HG02588 (cell line): ENCODE data around the gene GNB1L.

Source experiments
- ATAC-seq: cut with Tn5 transposase; IDR thresholded peaks from one replicate; pipeline ENCODE4 v1.9.1; 2021; ENCODE audit warnings: mild to moderate bottlenecking, moderate library complexity; ENCODE audit not compliant: unreplicated experiment

Gene GNB1L

GRCh38 chr22:19854778-19855503, at the start of gene GNB1L, which contains the start of gene RTL10:
TSS of gene GNB1L (minus strand) at chr22:19854874. CDS start at chr22:19821355, 33,519 bp downstream.
TSS of gene RTL10 (minus strand) at chr22:19854874. CDS start at chr22:19852261, 2,613 bp downstream.
- peak; percentile 86 for ATAC-seq

DNA sequence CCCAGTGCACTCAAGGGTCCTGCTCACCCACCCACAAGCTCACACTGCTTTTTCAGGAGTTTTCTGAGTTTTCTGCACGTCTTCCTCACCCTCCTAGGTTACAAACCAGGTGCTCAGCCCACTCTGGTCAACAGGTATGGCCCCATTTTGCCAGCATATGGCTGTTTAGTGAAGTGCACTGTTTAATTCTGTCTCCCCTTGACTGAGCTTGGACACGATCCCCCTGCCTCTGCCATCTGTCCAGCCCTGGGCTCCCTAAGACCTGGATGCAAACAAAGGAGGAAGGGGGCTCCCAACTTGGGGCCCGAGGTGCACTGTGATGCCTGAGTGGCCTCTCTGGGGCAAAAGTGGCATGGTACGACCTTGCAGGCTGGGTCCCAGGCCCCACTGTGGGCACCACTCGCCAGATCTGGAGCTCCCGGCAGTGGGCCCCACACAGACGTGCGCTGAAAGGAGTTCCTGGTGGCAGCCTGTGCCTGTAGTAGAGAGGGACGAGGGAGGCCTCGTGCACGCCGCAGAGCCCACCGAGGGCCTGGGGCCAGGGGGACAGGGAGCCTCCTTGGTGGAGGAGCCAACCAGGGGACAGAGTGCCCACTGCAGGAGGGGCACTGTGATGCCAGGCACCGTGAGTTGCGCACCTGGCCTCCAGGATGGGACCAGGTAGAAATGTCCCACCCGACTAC, 49.6 kb upstream of the GNB1L start:
- no peak for ATAC-seq

GRCh38 chr22:19903513-19903912, 48.8 kb upstream of the GNB1L start:
- ATAC-seq: no peak

DNA sequence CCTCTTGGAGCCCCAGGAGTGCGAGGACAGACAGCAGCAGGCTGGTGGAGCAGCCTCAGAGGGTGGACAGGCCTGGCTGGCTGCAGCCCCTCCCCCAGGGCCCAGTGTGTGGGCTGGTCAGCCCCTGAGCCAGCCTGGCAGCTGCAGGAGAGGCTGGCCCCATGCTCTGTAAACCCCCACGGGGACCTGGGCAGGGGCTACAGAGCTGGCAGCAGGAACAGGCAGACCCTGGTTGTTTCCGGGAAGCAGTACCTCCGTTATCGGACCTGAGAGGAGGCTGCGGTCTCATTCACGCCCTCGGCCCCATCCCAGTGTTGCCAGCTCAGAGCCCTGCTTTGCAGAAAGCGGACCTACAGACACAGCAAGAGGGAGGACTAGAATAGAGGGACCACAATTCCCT, 48.4 kb upstream of the GNB1L start:
- ATAC-seq: no peak

DNA sequence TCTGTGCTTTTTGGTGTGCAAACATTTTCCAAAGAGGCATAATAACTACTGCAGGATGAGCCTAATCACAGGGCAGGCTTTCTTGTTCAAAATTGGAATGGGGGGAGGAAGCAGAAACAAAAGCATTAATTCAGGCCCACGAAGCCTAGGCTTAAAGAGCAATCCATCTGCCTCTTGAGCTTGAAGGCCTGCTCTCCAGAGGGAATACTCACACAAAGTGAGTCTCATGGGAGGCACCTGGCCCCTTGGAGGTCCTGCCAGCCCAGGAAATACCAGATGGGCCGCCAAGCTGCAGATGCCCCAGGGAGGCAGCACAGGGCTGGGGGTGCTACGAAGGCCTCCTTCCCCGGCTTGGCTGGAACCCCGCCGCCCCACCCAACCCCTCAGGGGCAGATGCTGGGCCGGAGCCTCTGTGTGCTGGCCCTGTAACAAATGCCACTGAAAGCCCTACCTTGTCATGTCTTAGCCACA, 47.6 kb upstream of the GNB1L start:
- ATAC-seq: no peak

- no peak for ATAC-seq
Measured at GRCh38 chr22:19901577-19902244, 47.0 kb upstream of the GNB1L start.

DNA sequence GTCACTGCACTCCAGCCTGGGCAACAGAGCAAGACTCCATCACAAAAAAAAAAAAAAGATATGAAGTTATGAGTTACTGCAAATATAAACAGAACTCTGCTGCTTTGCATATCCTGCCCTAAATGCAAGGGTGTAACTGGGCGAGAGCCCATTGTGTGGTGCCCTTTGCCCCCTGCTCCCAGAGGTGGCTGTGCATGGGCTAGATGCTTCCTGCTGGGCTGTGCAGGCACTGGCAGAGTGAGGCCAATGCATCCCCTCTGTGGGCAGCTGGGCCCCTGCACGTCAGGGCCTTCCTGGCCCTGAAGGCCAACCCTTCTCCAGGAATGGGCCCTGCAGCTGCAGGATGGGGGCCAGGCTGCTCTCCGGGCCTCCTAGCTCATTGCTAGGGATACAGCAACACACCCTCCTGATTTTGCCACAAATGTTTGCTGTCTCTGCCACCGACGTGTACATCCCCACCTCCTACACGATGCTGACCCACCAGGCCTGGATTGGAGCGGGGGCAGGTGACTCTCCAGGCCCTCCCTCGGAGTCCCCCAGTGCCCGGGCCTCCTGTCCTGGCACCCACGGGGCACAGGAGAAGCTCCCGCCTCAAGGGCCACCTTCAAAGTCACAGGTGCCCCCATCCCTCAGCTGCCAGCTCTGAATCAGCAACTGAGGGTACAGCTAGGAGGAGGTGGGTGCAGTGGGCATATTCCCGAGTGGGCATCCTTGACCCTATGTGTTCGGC, 46.2 kb upstream of the GNB1L start:
- no peak for ATAC-seq

DNA sequence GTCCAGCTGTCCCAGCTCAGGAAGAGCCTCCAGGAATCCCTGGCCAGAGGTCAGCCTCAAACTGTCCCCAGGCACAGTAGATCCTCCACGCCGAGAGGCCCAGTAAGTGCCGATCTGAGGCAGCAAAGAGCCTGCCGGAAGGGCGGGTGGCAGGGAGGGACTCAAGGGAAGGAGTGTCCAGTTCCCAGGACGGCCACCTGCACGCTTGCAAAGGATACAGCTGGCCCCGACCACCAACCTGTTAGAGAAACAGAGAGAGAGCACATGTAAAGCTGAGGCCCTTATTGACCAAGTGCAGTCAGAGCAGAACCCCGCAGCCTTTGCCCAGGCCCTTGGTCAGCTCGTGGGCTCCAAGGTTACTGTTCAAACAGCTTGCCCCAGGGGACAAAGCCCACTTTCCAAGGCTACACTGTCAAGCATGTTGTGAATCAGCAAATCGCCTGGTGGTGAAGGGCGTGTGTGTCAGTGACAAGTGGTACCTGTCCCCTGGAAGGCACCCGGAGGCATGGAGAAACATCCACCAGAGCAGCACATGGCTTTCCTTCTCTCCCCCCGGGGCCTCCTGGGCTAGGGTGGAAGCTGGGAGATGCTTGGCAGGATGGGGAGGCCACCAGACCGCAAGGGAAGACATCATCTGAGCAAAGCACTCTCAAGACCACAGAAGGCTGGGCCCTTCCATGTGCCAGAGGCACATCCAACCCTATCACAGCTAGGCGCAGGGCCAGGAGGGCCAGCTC, 44.3 kb upstream of the GNB1L start:
- ATAC-seq: no peak

- no peak for ATAC-seq
Measured at GRCh38 chr22:19898145-19898544, 43.5 kb upstream of the GNB1L start.

- ATAC-seq: no peak
Measured at GRCh38 chr22:19897726-19898125, 43.1 kb upstream of the GNB1L start.

DNA sequence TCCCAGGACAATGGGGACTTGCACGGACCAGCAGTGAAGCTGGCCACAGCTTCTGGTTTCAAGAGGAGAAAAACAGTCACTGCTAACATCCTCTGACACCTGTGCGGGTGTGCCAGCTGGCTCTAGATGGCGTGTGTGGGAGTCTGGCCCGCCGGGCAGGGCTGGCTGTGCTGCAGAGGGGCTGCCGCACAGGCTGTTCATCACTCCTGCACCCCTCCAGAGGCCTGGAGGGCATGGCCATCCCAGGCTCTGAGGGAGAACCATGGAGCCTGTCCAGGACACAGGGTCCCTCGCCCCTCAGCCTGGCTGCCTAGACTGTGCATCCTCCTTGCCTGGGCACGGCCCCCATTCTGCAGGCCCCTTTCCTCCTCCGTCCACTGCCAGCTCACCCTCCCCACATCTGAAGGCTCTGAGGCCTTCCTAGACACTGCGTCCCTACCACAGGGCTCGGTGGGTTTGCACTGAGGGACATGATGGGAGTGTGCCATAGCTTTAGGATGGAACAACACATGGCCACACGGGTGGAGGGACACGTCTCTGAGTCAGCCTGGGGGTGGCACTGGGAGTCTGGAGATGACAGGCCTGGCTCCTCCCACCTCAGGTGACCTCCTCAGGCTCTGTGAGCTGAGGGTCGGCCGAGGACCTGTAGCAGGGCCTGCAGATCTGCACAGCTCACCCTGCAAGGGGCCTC, 42.1 kb upstream of the GNB1L start:
- no peak for ATAC-seq

GRCh38 chr22:19895160-19895849, 40.6 kb upstream of the GNB1L start:
- no peak for ATAC-seq

- ATAC-seq: no peak
Measured at GRCh38 chr22:19893363-19893762, 38.7 kb upstream of the GNB1L start.

DNA sequence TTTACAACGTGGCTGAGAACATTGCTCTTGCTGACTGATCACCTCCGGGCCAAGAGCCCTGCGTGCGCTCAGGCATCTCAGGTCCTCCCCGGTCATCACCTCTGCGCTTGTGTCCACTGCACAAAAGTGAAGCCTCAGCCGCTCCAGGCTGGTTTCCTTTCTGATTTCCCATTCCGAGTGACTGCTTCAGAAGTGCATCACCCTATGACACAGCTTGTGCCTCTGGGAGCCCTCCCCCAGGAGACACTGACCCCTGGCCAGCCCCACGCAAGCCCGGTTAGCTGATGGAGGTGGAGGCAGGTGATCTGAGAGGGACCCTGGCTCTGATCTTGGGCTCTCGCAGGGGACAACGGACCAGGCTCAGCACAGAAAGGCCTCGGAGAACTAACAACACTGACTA, 38.3 kb upstream of the GNB1L start:
- no peak for ATAC-seq

GRCh38 chr22:19892257-19892879, 37.7 kb upstream of the GNB1L start:
- ATAC-seq: no peak

DNA sequence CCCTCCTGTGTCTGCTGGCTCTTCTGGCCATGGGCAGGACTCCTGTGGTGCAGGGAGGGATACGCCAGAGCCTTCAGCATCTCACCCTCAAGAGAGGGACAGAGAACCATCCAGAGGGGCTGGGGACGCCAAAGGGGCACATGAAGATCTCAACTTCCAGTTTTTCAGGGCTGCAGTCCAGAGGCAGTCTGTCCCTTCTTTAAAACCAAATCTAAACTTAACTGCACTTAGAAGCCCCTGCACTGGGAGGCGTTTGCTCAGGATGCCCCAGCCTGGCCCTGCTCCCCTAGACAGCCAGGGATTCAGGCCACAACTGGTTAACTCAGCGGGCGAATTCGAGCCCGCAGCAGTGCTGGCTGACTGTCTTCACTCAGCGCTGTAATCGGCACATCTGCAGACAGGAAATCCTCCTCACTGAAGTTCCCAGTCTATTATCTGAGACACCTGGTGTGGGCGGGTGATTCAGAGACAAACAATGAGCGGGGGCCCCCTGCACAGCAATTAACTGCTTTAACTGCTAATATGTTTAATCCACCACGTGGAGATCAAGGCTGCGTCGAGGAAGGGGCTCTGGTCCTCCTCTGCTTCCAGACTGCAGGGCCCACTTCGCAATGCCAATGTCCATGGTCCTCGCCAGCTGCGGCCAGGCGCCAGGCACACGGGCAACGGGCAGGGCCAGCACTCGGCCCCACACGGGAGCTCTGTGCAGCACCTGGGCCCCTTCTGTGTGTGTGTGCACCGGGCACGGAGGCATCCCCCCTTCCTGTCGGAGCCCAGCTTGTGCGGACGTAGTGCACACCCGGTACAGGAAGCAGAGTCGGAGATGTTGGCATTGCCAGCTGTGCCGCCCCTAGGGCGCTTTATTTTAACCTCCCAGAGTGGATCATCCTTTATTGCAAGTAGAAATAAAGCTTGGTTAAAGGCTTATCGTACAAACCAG, 36.9 kb upstream of the GNB1L start:
- ATAC-seq: no peak

DNA sequence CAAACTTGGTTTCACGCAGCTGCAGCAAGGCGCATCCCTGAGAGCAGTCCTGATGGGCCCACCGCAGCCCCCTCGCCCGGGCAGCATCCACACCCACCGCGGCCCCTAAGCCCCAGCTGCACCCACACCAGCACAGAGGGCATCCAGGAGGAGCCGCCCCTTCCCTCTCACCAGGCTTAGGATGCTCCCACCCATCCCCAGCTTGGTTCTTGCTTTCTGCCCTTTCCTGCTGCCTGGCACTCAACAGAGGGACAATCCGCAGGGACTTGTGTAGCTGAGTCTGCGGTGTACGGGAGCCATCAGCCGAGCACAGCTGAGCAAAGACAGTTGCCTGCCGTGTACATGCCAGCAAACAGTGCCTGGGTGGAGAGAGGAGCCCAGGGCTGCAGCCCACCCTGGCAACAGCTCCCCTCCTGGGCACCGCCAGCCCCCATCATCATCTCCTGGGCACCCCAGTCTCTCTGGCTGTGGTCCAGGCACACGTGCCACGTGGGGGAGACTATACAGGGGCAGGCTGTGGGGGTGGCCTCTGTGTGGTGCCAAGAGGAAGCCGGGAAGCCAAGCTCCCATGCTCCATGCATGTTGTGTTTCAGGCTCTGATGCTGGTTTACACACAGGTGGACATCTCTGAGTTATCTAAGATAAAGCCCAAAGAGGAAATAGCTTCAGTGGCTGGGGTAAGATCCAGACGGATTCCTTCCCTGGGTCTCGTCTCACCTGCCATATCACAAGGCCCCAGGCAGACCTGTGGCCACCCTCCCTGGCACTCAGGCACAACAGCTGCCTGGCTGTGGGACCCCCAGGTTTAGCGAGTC, 36.0 kb upstream of the GNB1L start:
- ATAC-seq: no peak
